Measurements from ENCODE around the gene TLE5. TPM values are rescaled to one million over a fixed set of nuclear protein-coding genes. Genes with fewer than 3 reads are reported as not detected.

Gene TLE5
- total and polyA plus RNA-seq, 9 of the 15 experiments (the other 6 are each of a cell fraction or from before 2014, with no cell fraction given) = 2.0 to 347 (median 235) TPM

GRCh38 chr19:3055741-3056416, 6.4 kb downstream of the TLE5 start (continued):
- TF ChIP-seq ZNF609 (CRISPR knock-in tag; IDR thresholded peaks at IDR 0.05; ENCODE audit: borderline replicate concordance) (no peak), LCOR (CRISPR knock-in tag; IDR thresholded peaks at IDR 0.05) (no peak), CEBPB (tag; IDR thresholded peaks at IDR 0.05) (no peak), POLR2H (tag; IDR thresholded peaks at IDR 0.05; ENCODE audit: low read depth) (no peak), TAF7 (tag; IDR thresholded peaks at IDR 0.05) (no peak), ZNF263 (CRISPR knock-in tag; IDR thresholded peaks at IDR 0.05; ENCODE audit: borderline replicate concordance) (no peak), GABPB1 (CRISPR knock-in tag; IDR thresholded peaks at IDR 0.05) (no peak), SUPT5H (IDR thresholded peaks at IDR 0.05) (no peak), ZNF512 (tag; IDR thresholded peaks at IDR 0.05) (no peak), RNF219 (CRISPR knock-in tag; IDR thresholded peaks at IDR 0.05) (no peak), RFX5 (IDR thresholded peaks at IDR 0.05; ENCODE audit: low read depth, low read length) (no peak), ZC3H8 (IDR thresholded peaks at IDR 0.05) (no peak), CBX2 (IDR thresholded peaks at IDR 0.05; ENCODE audit: insufficient read depth, low read length, poor library complexity, severe bottlenecking) (no peak)
- TF ChIP-seq, protein P1, sequence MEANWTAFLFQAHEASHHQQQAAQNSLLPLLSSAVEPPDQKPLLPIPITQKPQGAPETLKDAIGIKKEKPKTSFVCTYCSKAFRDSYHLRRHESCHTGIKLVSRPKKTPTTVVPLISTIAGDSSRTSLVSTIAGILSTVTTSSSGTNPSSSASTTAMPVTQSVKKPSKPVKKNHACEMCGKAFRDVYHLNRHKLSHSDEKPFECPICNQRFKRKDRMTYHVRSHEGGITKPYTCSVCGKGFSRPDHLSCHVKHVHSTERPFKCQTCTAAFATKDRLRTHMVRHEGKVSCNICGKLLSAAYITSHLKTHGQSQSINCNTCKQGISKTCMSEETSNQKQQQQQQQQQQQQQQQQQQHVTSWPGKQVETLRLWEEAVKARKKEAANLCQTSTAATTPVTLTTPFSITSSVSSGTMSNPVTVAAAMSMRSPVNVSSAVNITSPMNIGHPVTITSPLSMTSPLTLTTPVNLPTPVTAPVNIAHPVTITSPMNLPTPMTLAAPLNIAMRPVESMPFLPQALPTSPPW (CRISPR knock-in tag; IDR thresholded peaks at IDR 0.05) = peak; percentile 35; the same call in 1 of the 2 replicates
- TF ChIP-seq, protein P2, sequence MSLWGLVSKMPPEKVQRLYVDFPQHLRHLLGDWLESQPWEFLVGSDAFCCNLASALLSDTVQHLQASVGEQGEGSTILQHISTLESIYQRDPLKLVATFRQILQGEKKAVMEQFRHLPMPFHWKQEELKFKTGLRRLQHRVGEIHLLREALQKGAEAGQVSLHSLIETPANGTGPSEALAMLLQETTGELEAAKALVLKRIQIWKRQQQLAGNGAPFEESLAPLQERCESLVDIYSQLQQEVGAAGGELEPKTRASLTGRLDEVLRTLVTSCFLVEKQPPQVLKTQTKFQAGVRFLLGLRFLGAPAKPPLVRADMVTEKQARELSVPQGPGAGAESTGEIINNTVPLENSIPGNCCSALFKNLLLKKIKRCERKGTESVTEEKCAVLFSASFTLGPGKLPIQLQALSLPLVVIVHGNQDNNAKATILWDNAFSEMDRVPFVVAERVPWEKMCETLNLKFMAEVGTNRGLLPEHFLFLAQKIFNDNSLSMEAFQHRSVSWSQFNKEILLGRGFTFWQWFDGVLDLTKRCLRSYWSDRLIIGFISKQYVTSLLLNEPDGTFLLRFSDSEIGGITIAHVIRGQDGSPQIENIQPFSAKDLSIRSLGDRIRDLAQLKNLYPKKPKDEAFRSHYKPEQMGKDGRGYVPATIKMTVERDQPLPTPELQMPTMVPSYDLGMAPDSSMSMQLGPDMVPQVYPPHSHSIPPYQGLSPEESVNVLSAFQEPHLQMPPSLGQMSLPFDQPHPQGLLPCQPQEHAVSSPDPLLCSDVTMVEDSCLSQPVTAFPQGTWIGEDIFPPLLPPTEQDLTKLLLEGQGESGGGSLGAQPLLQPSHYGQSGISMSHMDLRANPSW (CRISPR knock-in tag; IDR thresholded peaks at IDR 0.05) = no peak

Measured in K562 (cell line).